GM21717 (cell line): ENCODE data around the gene CHCHD6.

ENCODE experiments used
- ATAC-seq: cut with Tn5 transposase; IDR thresholded peaks from one replicate; pipeline ENCODE4 v1.9.1; 2021; ENCODE audit warnings: mild to moderate bottlenecking, moderate library complexity; ENCODE audit not compliant: unreplicated experiment

CHCHD6 gene

GRCh38 chr3:126986001-126986400 lies 282.0 kb downstream of the CHCHD6 start:
- no peak for ATAC-seq

- no peak for ATAC-seq
These were observed 283.1 kb downstream of the CHCHD6 start for GRCh38 chr3:126987129-126987528.

DNA sequence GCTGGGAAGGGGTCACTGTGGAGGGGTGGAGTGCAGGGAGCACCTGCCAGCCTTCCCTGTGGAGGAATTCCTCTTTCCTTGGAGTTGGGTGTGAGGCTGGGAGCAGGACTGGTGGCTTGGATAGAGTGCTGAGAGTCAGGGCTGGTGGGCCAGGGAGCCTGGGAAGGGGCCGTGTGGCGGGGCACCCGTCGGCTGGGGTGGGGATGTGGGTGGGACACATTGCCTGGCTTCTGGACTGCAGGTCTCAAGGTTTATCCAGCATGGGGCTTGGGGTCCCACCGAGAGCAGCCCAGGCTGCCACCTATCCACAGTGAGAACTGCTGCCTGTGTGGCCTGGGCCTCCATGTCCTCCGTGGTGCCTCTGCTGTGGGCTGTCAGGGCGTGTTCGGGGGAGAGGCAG lies 283.6 kb downstream of the CHCHD6 start:
- ATAC-seq: no peak

GRCh38 chr3:126988451-126989021 lies 284.5 kb downstream of the CHCHD6 start:
- ATAC-seq: no peak

DNA sequence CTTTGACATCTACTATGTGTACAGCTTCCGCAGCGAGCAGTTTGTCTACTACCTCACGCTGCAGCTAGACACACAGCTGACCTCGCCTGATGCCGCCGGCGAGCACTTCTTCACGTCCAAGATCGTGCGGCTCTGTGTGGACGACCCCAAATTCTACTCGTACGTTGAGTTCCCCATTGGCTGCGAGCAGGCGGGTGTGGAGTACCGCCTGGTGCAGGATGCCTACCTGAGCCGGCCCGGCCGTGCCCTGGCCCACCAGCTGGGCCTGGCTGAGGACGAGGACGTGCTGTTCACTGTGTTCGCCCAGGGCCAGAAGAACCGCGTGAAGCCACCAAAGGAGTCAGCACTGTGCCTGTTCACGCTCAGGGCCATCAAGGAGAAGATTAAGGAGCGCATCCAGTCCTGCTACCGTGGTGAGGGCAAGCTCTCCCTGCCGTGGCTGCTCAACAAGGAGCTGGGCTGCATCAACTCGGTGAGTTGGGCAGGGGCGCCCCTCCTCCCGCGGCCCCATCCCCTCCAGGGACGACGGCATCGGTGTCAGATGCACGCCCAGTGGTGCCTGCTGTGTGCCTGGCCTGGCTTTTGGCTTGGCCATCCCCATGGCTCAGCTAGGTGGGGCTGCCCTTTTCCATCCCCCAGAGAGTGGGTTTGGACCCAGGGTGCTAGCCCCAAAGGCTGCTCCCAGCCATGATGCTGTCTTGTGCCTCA lies 285.4 kb downstream of the CHCHD6 start:
- no peak for ATAC-seq

DNA sequence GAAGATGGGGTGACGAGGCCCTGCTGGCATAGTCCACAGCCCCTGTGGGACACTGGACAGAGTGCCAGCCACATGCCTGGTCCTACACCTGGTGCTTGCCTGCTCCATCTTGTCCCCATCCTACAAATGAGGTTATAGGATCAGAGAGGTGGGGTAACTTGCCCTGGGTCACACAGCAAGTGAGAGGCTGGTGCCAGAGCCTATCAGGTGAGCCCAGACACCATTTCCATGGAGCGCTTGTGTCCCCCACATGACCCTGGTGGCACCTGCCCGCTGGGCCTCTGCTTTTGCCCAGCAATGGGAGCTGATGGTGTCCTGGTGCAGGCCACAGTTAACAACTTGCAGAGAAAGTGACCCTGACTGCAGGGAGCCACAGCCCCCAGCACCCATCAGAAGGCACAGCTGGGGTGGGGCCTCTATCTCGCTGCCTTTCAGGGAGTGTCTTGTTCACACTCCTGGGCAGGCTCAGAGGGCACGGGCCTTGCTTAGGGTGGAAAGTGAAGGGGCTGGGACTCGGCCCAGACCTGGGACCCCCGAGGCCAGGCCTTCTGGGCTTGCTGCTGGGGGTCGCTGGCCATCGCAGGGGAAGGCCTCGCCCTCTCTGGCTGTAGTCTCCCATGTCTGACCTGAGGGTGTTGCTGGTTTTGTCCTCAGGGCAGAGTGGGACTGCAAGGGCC lies 286.1 kb downstream of the CHCHD6 start:
- no peak for ATAC-seq

DNA sequence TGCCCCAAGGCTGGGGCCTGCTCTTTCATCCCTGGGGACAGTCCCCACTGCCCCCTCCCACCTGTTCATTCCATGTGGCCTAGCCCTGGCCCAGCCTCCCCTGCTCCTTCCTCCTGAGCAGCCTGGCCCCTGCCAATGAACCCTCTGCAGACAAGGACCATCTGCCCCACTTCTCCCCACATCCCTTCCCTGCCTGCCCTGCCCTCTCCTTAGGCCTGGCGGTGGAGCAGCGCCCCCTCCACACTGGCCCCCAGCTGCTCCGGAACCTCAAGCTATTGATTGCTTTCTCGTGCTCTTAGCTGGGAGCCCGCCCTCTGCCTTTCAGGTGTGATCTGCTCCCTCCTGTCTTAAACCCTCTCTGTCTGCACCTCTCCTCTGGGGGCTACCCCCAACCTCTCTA lies 286.9 kb downstream of the CHCHD6 start:
- ATAC-seq: no peak

DNA sequence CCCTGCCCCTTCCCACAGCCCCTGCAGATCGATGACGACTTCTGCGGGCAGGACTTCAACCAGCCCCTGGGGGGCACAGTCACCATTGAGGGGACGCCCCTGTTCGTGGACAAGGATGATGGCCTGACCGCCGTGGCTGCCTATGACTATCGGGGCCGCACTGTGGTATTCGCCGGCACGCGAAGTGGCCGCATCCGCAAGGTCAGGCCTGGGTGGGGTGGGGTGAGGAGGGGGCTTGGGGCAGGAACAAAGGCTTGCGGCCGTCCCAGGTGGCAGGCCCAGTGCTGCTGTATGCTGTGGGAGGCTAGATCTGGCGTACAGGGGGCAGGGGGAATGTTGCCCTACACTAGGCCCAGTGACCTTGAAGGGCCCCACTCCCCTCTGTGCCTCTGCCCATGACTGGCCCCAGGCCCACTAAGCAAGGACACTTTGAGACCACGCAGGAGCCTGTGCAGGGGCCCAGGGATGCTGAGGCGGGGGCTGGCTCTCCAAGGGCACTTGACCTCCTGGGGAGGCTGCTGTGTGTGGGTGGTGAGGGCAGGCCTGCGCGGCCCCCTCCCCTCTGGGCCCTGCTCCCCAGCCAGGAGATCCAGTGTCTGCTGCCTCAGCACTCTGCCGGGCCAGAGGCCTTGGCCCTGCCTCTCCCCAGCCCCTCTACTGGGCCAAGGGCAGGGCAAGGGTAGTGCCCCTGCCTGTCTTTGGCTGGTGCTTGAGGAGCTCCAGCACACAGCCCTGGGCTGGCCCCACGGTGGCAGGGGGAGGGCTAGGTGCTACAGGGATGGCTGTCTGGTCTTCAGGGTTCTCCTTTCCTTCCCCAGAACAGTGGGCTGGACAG lies 287.5 kb downstream of the CHCHD6 start:
- ATAC-seq: no peak

DNA sequence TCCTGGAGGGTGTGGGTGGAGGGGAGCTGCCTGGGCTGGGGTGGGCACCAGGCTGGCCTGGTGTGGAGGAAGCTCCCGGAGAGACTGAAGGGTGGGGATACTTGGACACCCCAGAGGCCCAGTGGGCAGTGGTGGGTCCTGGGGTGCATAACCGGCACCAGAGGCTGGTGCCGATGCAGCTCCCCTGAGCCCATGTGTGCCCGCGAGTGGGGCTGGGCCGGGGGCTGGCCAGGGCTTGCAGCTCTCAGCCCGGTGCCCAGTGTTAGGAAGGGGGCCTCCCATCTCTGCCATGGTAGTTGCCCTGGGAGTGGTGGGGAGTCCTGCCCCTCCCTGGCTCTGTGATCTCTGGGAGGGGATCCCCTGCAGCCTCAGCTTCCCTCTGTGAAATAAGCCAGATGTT lies 288.2 kb downstream of the CHCHD6 start:
- no peak for ATAC-seq

DNA sequence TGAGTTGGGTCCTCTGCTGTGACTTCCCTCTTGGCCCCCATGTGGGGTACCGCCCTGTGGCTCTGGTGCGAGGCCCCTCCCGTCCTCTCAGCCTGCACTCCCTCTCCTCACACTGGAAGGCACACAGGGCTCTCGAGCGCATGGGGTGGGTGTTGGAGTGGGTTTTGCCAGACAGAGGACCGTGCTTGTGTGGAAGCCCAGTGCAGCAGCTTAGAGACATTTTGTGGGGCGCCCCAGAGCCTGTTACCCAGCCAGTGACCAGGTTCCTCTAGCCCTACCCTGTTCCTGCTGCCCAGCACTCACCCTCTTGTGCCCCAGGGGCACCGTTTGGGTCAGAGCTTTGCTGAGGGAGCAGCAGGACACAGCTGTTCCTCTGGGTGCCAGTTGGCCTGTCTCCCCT lies 288.7 kb downstream of the CHCHD6 start:
- no peak for ATAC-seq

DNA sequence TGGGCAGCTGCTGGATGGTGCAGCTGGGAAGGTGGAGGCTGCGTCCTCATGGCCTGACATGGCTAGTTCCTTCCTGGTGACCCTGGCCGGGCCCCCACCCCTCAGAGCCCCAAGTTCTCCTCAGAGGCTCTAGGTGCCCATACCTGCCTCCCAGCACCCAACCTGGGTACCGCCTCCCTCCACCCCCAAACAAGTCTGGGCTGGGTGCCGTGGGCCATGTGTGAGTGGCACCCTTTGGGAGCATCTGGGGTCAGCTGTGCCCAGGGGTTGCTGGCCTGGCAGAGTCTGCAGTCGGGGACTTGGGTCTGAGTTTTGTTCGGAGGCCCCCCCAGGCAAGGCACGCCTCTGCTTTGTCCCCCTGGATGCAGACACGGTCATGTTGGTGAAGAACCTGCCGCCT lies 289.4 kb downstream of the CHCHD6 start:
- ATAC-seq: no peak

DNA sequence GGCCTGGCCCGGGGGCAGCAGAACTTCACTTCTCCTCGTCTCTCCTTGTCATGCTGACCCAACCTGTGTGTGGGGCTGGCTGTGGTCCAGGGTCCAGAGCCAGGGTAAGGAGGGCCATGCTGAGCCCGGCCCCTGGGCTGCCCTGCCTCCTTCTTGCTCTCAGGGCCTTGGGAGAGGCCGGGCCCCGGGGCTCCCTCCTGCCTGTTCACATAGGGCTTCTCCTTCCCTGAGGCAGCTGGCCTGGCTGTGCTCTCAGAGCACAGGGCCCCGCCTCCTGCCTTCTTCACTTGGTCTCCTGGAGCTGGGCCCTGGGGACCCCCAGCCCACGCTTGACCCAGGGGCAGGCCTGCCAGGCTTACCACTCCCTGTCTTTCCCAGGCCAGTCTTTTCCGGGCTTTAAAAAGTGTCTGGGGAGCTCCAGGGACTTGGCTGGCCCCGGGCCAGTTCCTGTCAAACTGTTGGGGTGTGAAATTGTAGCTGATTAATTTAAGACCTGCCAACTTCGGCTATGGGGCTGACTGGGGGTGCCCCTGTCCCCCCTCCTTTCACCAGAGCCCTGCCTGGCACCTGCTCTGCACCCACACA lies 290.7 kb downstream of the CHCHD6 start:
- no peak for ATAC-seq

DNA sequence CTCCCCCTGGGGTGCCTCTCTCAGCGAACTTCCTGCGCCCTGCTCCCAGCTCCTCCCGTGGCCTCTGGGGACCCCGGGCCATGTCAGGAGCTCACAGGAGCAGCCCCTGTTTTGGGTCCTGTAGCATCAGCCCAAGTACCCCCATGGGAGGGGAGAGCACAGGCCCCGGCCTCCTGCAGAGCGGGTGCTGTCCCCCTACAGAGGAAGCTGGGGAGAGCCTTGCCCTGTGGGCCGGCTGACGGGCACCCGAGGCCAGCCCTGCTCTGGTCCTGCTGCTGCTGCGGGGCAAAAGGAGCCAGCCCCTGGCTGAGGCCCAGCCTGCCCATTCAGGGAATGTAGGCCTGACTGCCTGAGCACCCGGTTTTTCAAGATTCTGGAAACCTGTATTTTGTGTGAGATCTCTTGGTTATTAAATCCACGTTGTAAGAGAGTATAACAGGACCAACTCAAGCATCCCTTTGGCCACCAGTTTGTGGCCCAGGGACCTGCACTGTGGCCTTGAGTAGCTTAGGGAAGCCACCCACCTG lies 291.3 kb downstream of the CHCHD6 start:
- ATAC-seq: no peak

GRCh38 chr3:126995926-126996512 lies 292.0 kb downstream of the CHCHD6 start:
- ATAC-seq: no peak

- no peak for ATAC-seq
These were observed 292.9 kb downstream of the CHCHD6 start for GRCh38 chr3:126996905-126997304.

- ATAC-seq: no peak
These were observed 293.5 kb downstream of the CHCHD6 start for GRCh38 chr3:126997455-126998038.

- no peak for ATAC-seq
These were observed 294.3 kb downstream of the CHCHD6 start for GRCh38 chr3:126998320-126998719.

- no peak for ATAC-seq
These were observed 294.7 kb downstream of the CHCHD6 start for GRCh38 chr3:126998728-126999127.

DNA sequence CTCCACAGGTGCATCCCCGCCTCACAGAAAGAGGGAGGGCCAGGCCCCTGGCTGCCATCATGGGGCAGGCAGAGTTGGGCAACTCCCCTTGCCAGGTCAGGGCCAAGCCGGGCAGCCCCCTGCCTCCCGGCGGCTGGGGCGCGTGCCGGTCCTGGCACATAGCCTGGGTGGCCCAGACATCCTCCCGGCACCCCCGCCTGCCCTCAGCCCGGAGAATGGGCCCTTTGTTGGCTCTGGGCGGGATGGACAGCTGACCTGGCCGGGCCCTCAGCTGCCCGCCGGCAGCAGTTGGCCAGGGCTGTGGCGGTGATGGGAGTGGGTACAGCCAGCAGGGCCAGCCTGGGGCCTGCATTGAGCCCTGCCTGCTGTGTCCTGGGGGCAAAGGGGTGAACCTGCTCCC lies 295.3 kb downstream of the CHCHD6 start:
- ATAC-seq: no peak

DNA sequence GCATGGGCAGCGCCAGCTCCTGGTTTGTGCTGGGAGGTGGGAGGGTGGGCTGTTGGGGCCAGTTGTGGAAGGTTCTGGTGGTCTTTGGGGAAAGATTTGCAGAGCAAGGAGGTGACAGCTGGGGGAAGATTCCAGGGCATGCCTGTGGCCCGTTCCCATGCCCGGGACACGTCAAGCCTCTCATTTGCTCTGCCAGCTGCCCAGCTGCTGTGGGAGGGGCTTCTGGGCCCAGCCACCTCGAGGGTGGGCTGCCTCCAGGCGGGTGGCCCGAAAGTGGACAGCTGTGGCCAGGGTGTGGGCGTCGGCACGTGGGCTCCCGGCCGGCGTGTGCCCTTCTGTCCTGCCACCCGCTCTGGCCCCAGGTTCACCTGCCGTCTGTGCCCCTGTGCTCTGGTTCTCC lies 296.1 kb downstream of the CHCHD6 start:
- no peak for ATAC-seq
